HG02943 (cell line): Measurements from ENCODE around the gene STAU1.
"Not testable (repeated sequence)": the region's sequence is repeated elsewhere in the genome, so short reads cannot be mapped to it uniquely, and the experiment has no call there.

Source experiments
- ATAC-seq: cut with Tn5 transposase; IDR thresholded peaks from one replicate; pipeline ENCODE4 v1.9.1; 2021; ENCODE audit warnings: mild to moderate bottlenecking, low read depth, moderate library complexity; ENCODE audit not compliant: unreplicated experiment

The STAU1 gene

DNA sequence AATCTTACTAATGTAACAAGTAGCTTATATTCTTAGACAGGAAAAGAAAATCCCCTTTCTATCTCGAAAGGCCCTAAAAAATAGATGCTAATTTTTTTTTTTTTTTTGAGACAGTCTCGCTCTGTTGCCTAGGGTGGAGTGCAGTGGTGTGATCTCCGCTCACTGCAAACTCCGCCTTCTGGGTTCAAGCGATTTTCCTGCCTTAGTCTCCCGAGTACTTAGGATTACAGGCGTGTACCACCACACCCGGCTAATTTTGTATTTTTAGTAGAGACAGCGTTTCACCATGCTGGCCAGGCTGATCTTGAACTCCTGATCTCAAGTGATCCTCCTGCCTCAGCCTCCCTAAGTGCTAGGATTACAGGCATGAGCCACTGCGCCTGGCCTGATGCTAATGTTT lies 19.3 kb downstream of the STAU1 start:
- not testable (repeated sequence) for ATAC-seq

DNA sequence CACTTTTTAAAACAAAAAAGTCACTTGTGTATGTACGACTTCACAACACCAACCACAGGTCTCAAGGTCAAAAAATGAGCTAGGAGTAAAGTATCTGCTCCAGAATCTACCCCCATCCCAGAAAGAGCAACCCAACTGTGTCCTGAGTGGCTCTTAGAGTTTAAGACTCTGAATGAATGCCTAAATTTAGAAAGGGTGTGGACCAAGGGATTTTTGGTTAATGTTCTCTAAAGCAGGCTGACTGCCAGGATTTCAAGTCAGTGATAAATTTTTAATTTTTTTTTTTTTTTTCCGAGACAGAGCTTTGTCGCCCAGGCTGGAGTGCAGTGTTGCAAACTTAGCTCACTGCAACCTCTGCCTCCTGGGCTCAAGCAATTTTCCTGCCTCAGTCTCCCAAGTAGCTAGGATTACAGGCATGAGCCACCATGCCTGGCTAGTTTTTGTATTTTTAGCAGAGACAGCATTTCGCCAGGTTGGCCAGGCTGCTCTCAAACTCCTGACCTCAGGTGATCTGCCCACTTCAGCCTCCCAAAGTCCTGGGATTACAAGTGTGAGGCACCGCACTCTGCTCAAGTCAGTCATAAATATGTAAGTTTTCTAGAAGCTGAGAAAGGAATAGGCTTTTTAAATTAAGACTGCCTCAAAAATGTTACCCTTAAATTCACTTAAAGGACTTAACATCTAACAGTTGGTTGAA lies 20.2 kb downstream of the STAU1 start:
- no peak for ATAC-seq

DNA sequence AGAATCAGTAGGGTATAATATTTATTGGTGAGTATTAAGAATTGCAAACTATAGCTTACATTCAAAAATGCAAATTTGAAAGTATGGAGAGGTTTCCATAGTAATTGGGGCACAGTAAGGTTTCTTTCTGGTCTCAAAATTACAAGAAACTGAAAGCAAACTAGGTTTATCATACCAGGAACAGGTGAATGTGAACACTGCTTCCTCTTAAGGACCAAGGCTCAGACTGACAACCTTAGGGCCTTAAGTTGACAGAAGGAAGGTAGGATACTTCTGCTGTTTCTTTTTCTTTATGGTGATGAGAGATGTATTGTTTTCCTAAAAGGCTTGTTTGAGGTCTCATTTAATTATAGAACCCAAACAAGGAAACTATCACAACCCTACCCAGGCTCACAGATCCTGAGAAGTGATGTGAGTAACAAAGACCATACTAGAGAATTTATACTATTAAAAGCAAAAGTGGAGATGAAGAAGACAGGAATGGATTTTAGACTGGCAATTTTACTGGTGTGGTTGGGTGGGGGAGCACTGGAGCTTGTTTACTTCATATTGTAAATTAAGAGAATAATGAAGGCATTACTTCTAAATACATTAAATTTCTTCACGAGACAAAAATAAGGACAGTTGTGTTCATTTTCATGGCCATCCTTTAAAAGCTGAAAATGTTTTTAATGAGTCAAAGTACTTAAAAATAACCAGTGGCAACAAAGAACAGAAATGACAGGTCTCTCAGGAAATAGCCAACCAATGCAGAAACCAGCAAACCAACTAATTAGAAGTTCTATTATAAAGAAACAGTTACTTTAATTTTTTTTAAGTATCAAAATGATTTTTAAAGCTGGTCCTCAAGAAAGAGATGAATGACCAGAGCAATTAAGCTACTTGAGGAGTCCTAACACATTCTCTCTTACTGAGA lies 21.3 kb downstream of the STAU1 start:
- no peak for ATAC-seq

DNA sequence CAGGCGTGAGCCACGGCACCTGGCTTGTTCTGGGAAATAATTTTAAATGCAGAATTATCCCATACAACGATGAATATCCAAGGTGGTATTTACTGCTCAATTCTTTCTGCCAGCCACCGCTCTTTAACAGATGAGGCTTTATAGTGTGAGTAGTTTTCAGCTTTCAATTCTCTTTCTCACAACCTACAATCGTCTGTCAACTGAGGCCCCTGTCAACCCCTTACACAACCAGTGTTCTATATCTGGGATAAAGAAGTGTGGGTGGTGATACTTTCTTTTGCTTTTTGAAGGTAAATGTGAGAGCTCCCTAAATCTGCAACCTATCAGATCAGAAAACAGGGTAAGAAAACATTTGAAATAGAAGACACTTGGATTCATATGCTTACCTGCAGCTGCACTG lies 22.5 kb downstream of the STAU1 start:
- ATAC-seq, result no peak

DNA sequence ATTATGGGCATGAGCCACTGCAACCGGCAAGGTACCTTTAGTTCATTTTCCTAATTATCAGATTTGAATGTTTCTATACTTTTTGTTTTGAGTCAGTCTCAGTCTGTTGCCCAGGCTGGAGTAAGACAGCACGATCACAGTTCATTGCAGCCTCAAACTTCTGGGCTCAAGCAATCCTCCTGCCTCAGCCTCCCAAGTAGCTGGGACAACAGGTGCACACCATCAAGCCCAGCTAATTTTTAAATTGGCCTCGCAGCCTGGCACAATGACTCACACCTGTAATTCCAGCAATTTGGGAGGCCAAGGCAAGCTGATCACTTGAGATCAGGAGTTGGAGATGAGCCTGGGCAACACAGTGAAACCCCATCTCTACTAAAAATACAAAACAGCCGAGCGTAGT lies 24.4 kb downstream of the STAU1 start:
- ATAC-seq, result no peak

DNA sequence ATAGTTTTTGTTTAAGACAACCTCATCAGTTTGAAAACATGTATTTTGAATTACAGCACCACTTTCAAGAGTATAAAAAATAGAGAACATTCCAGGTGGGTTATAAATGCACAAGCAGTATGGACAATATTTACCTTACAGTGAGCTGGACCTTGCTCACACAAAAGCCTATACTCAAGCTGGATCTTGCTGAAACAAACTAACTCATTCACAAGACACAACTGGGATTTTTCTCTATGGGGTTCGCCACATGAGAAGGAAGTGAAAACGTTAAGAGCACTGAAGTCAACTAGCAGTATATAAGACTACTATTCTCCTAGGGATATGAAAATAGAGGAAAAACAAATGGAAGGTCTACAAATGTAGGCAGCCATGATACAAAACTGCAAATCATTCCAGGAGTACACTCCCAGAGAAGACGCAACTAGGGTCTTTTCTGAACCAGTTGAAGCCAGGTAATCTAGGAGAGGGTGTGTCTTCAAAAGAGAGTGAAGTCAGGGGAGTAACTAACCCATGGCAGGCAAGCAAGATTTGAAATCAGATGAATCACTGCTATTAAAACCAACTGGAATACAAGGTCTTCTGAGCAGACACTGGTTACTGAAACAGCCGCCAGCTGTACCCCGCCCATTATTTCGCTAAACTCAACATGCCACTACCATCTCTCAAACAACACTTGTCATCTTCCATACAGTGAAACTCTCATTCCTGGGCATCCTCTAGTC lies 26.5 kb downstream of the STAU1 start:
- ATAC-seq, result no peak

DNA sequence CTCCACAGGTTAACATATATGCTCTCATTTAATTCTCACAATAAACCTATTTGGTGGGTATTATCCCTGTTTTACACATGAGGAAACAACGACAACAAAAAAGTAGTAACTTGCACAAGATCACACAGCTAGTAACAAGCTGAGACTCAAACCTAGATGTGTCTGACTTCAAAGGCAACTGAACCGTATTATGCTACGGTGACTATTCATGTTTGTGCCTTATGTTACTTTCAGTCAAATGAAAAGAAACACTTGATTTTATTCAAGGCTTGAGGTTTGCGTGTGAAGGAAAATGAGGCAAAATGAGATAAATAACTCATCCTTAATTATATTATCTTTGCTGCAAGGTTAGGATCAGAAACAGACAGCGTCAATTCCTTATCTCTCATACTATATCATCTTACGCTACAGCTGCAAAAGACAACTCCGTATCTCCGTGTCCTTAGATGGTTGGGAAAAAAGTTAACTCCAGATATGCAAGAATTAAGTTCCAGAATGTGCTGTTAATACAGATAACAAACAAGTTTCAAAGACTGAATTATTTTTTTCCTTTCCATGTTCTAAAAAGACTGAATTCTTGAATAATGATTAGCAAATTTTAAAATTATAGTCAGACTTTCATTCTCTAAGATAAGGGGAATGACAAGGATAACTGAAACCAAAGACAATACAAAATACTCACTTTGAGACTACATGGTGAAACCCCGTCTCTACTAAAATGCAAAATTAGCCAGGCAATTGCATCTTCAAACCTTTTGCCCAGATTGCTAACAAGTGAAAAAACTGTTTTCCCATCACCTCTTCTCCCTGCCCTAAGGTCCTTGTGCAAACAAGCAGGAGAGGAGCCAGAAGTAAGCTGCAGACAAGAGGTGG lies 27.8 kb downstream of the STAU1 start:
- no peak for ATAC-seq

DNA sequence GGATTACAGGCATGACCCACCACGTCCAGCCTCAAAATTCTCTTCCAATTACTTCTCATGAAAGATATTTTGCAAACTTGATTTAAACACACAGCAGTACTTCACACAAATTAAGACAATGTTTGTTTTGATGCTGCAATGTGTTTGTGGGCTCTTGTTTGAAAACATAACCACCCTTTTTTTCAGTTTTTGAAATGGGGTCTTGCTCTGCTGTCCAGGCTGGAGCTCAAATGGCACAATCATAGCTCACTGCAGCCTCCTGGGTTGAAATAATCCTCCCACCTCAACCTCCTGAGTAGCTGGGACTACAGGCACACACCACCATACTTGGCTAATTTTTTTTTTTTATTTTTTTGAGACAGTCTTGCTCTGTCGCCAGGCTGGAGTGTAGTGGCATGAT lies 31.0 kb downstream of the STAU1 start:
- ATAC-seq, result no peak

DNA sequence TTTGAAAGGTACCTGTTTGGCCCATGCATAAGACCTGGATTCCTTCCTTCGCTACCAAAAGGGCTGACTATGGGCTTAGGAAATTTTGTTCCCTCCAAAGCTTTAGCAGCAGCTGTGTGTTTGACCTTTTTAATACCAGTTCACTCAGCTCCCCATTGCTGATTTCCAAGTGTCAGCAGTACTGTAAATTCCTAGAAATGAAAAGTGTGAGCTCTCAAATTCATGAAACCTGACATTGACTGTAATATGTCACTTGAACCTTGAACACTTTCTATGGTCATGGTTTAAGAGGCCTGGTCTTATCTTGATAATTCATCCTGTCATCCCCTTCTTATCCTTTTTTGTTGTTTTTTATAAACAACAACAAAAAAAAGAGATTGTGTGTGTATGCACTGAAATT lies 31.7 kb downstream of the STAU1 start:
- no peak for ATAC-seq

DNA sequence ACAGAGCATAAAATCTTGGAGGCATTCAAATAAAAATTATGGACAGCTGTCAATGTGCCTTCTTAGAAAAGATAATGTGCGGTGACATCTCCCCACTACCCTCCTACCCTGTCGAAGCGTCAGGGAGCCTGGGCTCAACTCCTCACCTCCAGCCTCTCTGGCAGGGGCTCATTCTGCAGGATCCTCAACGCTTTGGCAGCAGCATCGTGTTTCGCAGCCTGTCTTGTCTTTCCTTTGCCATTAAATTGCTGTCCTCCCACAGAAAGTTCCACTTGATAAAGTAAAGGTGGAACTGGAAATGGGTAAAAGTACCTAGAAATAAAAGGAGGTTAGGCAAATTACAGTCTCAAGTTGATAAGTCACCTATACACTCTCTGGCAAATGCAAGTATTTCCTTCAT lies 36.7 kb downstream of the STAU1 start:
- no peak for ATAC-seq

DNA sequence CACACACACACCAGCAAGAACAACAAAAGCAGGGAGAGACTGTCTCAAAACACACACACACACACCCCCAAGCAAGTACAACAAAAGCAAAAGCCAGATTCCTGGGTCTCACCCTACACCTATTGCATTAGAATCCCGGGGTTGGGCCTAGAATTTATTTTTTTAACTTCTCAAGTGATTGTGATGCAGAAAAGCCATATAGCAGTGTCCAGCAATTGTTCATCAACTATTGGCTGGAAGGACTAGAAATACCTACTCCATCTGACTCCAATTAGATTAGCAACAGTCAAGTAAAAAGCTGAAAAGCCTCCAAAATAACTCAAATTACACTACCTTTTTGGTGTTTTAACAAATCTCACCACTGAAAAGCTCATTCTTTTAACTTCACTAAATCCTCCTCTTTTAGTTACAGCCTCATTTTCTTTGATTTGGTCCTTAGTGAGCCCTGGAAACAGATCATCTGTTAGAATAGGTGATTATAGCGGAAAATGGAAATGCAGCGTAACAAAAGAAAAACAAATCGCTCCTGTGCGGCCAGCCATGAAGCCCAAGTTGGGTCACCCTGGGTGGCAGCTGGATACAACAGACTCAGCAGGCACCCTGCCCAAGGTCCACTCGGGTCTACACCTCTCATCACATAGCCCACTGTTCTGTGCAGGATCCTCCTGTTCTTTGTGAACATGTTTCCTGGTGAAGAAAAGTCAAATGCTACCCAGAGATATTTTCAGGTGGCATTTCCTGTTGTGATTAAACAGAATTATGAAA lies 38.7 kb downstream of the STAU1 start:
- ATAC-seq, result no peak

DNA sequence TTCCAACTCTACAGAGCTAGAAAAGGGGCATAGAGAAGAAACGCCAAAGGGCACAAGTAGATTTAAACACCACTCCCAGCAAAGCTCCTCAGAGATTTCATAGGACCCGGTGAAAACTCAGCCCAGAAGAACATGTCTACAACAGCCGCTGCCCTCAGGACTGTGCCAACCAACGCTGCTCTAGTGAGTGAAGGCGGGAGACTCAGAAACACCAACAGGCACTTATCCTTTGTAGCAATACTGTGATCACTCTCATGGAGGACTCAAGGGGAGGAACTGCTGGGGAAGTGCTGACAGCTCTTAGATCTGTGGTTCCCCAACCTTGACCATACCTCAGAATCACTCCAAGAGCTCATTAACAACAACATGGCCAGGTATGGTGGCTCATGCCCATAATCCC lies 39.5 kb downstream of the STAU1 start:
- ATAC-seq, result no peak

DNA sequence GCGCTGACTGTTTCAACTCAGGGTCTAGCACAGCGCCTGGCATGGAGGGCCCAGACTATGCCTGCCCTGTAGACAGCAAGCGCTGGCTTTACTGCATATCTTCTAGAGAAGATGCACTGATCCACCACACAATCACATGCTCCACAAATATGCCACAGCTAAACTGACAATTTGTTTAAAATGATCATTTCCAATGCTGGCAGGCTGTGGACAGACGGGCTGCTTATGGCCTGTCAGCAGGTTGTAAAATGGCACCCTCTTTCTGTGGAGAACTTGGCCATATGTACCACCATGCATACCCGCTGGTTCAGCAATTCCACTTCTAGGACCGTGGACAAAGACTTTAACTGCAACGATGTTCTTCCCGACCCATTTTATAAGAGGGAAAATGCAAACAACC lies 40.8 kb downstream of the STAU1 start:
- no peak for ATAC-seq

DNA sequence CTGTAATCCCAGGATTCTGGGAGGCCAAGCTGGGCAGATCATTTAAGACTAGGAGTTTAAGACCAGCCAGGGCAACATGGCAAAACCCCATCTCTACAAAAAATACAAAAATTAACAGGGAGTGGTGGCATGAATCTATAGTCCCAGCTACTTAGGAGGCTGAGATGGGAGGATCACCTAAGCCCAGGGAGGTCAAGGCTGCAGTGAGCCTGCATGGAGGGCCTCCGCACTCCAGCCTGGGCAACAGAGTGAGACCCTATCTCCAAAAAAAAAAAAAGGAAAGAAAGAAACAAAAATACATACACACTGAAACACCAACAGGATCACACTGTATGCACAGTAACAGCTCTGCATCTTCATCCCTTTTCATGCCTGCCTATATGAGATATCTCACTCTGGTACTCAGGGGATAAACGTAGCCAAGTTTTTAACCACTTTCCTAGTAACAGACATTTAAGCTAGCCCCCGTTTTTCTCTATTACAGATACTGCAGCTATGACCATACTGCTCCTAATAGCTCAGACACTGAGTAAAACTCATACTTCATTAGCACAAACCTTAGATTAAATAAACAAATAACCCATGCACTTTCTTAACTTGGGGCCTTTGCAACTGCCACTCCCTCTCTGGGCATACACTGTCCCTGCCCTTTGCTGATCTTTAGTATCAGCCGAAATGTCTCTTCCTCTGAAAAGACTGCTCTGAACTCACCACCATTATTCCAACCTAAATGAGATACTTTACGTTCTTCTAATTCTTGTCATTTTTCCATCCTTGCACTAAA lies 41.5 kb downstream of the STAU1 start:
- ATAC-seq, result no peak

DNA sequence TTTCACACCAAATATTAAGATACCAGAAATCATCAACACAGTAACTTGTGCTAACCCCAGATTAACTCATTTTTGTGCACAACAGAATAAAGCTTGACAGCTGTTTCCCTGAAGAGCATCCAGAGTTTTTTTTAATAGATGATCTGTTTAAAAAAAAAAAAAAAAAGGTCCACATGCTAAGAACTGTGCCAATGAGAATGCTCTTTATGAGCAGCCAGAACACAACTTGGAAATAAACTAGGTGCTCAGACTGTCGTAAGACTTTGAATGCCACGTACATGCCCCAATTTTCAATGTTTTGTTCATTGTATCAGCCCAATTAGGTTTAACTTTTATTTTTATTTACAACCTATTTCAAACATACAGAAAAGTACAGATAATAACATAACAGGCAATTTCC lies 47.3 kb downstream of the STAU1 start:
- no peak for ATAC-seq

DNA sequence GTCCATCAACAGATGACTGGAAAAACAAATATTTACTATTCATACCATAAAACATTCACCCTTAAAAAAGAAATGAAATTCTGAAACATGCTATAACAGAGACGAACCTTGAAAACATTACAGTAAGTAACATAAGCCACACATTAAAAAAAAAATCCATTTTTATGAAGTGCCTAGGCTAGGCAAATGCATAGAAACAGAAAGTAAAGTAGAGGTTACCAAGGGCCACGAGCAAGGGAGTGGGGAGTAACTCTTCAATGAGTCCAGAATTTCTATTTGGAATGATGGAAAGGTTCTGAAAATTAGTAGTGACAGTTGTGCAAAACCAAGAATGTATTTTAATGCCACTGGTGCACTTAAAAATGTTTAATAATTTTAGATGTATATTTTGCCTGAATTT lies 47.7 kb downstream of the STAU1 start:
- ATAC-seq, result no peak

DNA sequence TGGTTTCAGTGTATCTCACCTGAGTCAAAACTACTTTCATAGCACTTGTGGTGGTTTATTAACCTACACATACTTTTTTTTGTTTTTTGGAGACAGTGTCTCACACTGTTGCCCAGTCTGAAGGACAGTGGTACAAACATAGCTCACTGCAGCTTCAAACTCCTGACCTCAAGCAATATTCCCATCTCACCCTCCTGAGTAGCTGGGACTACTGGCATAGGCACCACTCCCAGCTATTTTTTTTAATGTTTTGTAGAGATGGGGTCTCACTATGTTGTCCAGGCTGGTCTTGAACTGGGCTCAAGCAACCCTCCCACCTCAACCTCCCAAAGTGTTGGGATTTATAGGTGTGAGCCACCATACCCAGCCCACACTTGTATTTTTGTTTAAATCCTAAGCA lies 49.7 kb downstream of the STAU1 start:
- no peak for ATAC-seq

DNA sequence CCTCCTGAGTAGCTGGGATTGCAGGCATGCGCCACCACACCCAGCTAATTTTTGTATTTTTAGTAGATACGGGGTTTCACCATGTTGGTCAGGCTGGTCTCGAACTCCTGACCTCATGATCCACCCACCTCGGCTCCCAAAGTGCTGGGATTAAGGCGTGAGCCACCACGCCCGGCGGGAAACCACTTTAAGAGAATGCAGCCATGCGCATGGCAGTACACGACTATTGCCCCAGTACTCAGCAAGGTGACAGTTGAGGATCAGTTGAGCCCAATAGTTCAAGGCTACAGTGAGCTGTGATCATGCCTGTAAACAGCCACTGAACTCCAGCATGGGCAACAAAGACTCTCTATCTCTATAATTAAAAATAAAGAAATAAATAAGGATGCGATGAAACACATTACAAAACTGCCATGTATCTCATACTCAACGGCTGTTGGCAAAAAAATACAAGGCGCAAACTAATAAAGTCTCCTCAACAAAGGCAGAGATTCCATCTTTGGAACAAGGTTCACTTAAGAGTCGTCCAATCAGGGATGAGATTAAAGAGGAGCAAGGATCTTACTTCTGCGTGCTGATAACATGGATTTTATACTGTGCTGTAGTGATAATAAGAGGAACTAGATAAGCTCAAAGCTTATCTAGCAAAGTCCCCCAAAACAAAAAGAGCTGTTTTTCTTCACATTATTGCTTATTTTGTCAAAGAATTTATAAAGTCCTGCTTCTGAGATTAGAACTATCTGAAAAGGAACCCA lies 51.1 kb downstream of the STAU1 start:
- no peak for ATAC-seq
